Stimulated activated CD4-positive, alpha-beta T cell treated with anti-CD3 and anti-CD28 coated beads, Interleukin-4, amount 100 ng/mL, for 48 hours (primary cell): Measurements from ENCODE around the gene STX4.
"Not testable (repeated sequence)": the region's sequence is repeated elsewhere in the genome, so short reads cannot be mapped to it uniquely, and the experiment has no call there.

ENCODE experiments used
- DNase-seq, 2 donors: peaks; one replicate each; pipeline ENCODE4 v3.0.0-alpha.2; 2020; ENCODE audit warnings: low read depth in 2 of 2

The STX4 gene

GRCh38 chr16:30998852-30999761 lies 34.3 kb upstream of the STX4 start:
- DNase-seq: no peak

DNA sequence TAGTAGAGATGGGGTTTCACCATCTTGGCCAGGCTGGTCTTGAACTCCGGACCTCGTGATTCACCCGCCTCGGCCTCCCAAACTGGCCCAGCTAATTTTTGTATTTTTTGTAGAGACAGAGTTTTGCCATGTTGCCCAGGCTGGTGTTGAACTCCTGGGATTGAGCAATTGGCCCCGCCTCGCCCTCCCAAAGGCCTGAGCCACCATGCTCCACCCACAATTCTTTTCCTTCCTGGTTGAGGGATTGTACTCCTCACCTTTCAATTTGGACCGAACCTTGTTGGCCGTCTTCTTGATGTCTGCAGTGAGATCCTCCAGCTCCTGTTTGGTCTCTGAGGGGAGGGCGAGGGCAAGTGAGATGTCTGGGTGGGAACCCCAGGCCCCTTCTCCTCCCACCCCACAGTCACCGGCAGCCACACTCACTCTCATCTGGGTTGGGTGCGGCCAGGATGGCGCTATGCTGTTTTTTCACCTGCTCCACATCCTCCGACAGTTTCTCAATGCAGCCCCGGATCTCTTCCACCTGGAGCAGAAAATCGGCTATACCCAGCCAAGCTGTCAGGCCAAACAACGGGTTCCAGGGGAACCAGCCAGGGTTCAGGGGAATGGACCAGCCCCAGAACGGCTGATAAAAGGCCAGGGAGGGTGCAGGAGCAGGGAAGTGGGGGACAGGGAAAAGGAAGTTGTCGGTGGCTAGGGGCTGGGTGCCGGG lies 32.5 kb upstream of the STX4 start:
- no peak for DNase-seq

- no peak for DNase-seq
These were observed 31.7 kb upstream of the STX4 start for GRCh38 chr16:31001507-31002249.

DNA sequence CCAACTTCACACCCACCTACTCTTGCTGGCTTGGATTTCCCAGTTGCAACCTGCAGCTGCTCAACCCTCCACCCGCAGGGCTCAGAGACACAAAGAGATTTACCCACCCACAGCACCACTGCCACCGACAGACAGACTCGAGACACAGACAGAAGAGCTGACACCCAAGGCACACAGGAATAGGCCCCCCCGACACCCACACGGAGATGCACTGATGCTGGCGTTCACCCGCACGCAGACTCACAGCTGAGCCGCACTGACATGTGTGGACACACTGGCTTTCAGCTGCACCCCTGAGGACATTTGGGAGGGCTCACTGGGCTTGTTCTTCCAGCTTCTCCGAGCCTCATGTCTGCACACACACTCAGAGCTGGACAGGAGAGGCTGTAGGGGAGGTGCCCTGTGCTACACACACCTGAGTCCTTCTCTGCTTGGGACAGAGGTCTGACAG lies 31.1 kb upstream of the STX4 start:
- DNase-seq: no peak

GRCh38 chr16:31002862-31003341 lies 30.5 kb upstream of the STX4 start:
- DNase-seq: no peak

- DNase-seq: no peak
These were observed 29.6 kb upstream of the STX4 start for GRCh38 chr16:31003744-31004143.

DNA sequence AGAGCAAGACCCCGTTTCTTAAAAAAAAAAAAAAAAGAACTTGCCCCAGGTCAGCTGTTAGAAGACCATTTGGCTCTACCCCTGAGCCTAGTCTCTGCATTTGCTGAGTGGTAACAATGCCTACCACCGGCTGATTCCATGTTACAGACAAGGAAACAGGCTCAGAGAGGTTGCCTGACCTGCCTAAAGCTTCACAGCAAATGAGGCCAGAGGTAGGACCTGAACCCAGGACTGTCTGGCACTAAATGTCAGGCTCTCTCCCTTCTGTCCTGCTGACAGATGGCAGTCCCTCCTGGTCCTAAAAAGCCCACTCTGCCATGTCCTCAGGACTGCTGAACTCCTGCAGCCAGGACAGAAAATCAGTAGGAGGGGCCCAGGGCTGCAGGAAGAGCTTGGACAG lies 28.7 kb upstream of the STX4 start:
- no peak for DNase-seq

GRCh38 chr16:31005350-31006085 lies 27.8 kb upstream of the STX4 start:
- DNase-seq: no peak

GRCh38 chr16:31006086-31006385 lies 27.3 kb upstream of the STX4 start:
- no peak for DNase-seq

- no peak for DNase-seq
These were observed 26.8 kb upstream of the STX4 start for GRCh38 chr16:31006589-31006988.

DNA sequence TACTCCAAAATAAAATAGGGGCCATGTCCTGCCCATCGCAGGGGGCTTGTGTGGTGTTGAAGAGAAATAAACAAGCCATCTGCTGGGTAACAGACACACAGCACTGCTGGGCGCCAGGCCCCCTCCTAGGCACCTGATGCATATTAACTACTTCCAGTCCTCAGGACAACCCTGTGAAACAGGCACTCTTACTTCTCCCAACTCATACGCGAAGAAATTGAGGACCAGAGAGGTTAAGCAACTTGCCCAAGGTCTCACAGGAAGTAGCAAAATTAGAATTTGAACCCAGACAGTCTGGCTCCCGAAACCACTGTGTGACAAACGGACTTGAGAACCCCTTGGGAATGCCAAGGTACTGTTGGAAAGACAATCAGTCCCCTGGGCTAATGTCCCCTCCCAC lies 25.7 kb upstream of the STX4 start:
- no peak for DNase-seq

DNA sequence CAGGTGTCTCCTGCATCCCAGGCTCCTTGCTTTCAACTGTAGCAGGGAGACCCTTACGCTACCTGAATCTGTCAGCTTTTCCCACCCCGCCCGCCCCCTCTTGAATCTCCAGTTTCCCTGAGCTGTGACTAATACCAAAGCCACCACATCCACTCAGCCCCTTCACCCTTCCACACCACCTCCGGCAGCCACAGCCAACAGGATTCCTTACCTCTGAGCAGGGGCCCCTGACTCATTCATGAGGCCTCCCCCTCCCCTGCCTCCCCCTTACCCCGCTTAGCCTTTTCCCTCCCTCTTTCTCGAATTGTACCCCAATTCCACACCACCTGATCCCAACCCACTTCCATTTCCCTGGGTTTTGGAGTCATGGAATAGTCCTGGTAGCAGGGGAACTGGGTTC lies 25.2 kb upstream of the STX4 start:
- no peak for DNase-seq

DNA sequence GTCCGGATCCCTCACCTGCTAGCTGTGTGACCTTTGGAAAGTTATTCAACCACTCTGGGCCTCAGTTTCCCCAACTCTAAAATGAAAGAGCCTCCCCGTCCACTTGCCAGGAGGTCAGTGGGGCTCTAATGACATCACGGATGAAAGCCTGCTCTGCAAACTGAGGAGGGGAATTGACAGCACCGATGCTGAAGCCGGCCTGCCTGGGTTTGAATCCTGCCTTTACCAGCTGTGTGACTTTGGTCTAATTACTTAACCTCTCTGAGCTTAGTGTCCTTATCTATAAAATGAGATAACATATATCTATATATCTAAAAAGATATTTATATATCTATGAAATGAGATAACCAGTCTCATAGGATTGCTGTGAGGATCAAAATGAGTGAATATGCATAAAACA lies 24.8 kb upstream of the STX4 start:
- DNase-seq: no peak

GRCh38 chr16:31009120-31009519 lies 24.2 kb upstream of the STX4 start:
- DNase-seq: no peak

GRCh38 chr16:31009894-31010584 lies 23.3 kb upstream of the STX4 start:
- DNase-seq: no peak

DNA sequence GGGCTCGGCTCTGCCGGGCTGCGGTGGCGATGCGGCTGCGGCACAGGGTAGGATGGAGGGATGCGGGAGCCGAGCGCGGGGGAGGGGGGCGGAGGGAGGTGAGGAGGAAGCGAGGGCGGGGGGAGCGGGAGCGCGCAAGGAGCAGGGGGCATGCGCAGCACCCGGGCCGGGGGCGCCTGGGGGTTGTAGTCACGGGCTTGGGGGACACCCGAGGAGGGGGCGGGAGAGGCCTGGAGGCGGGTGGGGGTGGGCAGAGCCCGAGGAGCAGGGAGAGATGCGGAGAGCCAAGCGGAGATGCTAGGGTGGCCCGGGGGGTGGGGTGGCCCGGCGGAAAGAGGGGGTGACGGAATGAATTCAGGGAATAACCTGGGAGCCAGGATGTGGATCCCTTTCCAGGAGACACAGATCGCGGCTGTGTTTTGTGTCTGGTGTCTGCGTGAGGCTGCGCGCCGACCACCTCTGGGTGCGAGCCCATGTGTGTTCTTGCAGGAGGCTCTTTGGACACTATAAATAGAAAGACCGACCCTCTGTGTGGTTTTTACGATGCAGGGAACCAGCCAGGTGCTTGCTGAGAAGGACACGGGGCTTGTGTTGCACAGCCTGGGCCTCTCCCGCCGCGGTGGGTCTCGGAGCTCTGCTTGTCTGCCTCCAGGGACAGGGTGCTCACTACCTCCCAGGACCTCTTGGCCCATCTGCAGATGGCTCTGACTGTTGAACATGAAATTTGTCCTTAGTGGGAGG lies 22.6 kb upstream of the STX4 start, which contains the start of gene STX1B:
Gene STX1B (minus strand): TSS at position 54 of the 741 bp plus-strand sequence. CDS start 242 bp downstream, outside the sequence.
- peak; percentile 17 to 24 for DNase-seq

GRCh38 chr16:31011815-31012214 lies 21.5 kb upstream of the STX4 start:
- DNase-seq: not testable (repeated sequence)

DNA sequence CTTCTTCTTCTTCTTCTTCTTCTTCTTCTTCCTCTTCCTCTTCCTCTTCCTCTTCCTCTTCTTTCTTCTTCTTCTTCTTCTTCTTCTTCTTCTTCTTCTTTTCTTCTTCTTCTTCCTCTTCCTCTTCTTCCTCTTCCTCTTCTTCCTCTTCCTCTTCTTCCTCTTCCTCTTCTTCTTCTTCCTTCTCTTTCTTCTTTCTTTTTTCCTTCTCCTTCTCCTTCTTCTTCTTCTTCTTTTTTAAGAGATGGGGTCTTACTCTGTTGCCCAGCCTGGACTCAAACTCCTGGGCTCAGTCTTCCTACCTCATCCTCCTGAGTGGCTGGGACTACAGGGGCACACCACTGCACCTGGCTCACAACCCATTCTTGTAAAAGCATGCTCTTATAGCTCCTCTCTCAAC lies 20.1 kb upstream of the STX4 start:
- DNase-seq: not testable (repeated sequence)

DNA sequence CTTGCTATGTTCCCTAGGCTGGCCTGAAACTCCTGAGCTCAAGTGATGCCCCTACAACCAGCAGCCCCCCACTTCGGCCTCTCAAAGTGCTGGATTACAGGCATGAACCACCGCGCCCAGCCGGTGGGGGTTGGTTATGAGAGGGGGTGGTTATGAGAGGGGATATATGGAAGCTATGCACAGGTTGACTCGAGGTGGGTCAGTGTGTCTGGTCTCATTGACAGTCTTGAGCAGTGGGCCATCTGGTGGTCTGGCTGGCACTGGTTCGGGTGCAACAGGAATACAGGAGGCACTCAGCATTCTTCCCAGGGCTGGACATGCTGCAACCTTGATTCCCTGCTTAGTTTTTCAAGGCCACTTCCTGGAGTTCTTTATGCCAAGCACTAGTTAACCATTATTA lies 17.3 kb upstream of the STX4 start:
- DNase-seq: no peak

- DNase-seq: not testable (repeated sequence)
These were observed 15.6 kb upstream of the STX4 start for GRCh38 chr16:31017756-31018155.
